ENCODE results near the gene OMD.

The OMD gene, protein sequence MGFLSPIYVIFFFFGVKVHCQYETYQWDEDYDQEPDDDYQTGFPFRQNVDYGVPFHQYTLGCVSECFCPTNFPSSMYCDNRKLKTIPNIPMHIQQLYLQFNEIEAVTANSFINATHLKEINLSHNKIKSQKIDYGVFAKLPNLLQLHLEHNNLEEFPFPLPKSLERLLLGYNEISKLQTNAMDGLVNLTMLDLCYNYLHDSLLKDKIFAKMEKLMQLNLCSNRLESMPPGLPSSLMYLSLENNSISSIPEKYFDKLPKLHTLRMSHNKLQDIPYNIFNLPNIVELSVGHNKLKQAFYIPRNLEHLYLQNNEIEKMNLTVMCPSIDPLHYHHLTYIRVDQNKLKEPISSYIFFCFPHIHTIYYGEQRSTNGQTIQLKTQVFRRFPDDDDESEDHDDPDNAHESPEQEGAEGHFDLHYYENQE

DNA sequence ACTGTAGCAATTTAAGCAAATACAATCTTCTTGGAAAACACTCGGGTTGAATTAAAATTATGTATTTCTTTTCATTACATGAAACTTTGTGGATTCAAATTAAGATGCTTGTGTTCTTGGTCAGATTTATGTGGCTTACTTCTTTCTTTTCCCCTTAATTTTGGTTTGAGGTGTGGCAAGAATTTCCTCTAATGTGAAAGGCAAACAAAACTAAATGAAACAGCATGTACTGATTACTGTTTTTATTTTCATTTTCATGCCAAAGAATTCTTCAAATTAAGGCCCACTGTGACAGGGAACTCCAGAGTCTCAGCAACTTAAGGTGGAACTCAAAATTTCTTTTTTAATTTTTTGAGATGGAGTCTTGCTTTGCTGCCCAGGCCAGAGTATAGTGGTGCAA is at the start of gene OMD:
OMD (minus strand) TSS at position 132 of the 400 bp plus-strand sequence. CDS start 6,913 bp downstream, outside the sequence.
- no peak for DNase-seq (ENCODE audit: low spot score)

- DNase-seq (ENCODE audit: low spot score) = peak; percentile 30
Measured at GRCh38 chr9:92468206-92468605, 43.9 kb upstream of the OMD start.

- DNase-seq (ENCODE audit: low spot score) = no peak
Measured at GRCh38 chr9:92467511-92467910, 43.2 kb upstream of the OMD start.

DNA sequence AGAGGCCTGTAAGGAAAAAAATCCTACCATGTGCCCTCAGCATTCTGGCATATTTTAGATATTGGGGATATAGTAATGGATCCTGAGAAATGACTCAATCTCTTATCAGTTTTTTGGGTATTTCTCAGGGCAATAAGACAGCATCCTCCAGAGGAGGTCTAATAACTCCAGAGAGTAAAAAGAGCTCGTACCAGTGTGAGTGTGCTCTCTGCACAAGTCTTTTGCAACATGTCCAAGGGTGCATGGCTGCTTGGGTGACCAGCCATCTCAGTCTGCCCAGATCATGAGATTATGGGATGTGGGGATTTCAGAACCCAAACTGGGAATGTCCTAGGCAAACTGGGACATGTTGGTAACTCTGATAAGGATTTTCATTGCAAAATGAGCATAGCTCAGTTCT is 42.8 kb upstream of the OMD start:
- DNase-seq (ENCODE audit: low spot score) = no peak

- DNase-seq (ENCODE audit: low spot score) = no peak
Measured at GRCh38 chr9:92463984-92464383, 39.7 kb upstream of the OMD start.

GRCh38 chr9:92463387-92463786 is 39.1 kb upstream of the OMD start:
- DNase-seq (ENCODE audit: low spot score) = no peak

DNA sequence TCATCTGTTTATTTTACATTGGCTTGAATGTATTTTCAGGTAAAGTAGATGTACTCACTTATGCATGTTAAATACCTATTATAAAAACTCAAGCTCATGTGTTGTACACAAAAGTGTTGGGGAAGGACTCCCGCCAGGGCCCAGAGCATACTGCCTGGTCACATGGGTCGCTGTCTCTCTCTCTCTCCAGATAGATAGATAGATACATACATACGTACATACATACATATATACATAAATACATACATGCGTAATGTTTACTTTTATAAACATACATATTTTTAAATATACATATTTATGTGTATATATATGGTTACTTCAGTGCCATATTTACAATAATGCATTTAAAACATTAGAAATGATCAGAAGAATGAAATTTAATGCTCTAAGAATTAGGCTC is 33.3 kb upstream of the OMD start:
- no peak for DNase-seq (ENCODE audit: low spot score)

DNA sequence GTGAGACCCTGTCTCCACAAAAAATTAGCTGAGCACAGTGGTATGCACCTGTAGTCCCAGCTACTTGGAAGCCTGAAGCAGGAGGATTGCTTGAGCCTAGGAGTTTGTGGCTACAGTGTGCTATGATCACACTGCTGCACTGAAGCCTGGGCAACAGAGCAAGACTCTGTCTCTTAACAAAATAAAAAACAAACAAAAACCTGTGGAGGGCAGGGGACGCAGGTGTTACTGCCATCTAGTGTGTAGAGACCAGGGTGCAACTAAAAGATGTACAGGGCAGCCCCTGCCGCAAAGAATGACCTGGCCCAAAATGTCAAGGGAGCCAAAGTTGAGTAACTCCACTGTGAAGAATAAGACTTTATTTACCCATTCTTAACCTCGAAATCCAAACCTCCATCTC is 30.9 kb upstream of the OMD start:
- DNase-seq (ENCODE audit: low spot score) = no peak

- no peak for DNase-seq (ENCODE audit: low spot score)
Measured at GRCh38 chr9:92446536-92446935, 22.3 kb upstream of the OMD start.

DNA sequence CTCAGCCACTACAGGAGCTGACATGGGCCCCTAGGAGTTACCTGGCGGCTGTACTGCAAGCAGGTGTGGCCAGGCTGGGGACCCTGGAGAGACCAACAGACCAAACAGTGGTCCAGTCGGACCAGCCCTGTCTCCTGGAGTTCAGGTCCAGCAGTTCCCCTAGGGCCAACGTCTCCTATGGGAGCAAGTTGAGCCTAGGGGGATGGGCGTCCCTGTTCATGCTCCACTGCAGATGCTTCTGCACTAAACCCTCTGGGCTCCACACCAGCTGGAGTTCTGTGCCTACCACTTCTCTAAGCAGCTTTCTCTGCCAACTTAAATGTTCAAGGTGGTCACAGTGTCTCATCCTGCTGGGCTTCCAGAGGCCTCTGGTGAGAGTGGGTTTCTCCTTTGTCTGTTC is 20.6 kb upstream of the OMD start:
- no peak for DNase-seq (ENCODE audit: low spot score)

DNA sequence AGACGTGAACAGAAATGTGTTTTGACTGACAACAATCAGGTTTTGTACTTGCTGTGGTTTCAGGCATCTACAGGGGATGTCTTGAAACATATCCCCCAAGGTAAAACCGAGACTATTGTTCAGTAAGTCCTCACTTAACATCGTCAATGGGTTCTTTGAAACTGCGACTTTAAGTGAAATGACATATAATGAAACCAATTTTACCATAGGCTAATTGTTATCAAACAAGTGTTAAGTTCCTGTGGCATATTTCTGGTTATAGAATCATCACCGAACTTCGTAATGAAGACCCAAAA is 16.4 kb upstream of the OMD start:
- DNase-seq (ENCODE audit: low spot score) = no peak

DNA sequence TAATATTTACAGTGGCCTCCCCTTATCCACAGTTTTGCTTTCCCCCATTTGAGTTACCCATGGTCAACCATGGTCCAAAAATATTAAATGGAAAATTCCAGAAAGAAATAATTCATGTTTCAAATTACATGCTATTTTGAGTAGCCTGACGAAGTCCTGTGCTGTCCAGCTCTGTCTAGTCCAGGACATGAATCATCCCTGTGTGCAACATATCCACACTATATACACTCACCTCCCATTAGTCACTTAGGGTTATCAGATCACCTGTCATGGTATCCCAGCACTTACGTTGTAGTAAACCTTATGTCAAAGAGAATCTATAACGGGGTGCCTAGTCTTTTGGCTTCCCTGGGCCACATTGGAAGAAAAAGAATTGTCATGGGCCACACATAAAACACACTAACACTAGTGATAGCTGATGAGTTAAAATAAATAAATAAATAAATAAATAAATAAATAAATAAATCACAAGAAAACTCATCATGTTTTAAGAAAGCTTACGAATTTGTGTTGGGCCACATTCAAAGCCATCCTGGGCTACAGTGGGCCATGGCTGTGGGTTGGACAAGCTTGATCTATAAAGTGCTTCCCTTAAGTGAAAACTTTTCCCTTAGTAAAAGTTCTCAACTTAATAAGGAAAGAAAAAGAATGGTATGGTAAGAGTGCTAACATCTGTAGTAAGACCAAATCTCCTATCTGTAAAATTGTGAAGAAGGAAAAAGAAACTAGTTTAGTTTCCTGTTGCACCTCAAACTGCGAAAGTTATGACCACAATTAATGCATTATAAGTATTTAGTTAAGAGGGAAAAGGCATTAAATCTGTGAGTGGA is 15.9 kb upstream of the OMD start:
- DNase-seq (ENCODE audit: low spot score) = no peak

DNA sequence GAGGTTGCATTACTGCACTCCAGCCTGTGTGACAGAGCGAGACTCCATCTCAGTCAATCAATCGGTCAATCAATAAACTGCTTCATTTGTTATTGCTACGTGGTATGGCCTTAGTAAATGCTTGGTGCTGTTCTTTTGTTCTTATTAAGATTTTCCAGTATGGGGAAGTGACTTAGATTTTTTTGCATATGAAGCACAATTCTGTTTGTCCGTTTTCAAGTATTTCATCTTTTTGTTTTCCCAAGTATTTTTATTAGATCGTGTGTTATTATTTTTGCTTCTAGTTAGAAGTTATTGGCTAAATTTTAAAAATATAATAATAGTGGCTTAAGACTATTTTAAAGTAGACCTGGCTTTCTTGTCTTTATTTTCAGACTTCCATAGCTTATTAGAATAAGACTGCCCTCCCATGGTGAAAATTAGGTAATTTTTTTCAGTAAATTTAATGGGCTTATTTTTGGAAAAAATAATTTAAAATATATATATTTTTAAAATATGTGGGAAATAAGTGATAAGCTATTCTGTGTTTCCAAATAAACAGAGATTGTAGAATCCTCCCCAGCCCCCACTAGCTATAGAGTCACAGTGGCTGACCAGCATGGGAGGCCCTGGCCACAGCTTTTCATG is 14.7 kb upstream of the OMD start:
- no peak for DNase-seq (ENCODE audit: low spot score)

DNA sequence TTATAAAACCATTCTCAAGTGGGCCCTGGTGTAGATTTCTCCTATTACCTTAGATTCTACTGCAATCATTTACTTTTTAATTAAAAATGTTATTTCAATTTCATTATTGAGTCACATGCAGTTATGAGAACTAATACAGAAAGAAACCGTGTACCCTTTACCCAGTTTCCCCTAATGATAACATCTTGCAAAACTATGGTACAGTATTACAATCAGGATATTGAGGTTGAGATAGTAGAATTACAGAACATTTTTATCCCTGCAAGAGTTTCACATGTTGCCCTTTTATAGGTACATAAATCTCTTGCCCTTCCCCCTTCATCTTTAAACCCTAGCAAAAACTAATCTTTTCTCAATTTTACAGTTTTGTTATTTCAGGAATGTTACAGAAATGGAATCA is 11.0 kb upstream of the OMD start:
- no peak for DNase-seq (ENCODE audit: low spot score)

- no peak for DNase-seq (ENCODE audit: low spot score)
Measured at GRCh38 chr9:92432972-92433548, 8.8 kb upstream of the OMD start.

GRCh38 chr9:92432350-92432749 is 8.1 kb upstream of the OMD start:
- peak; percentile 28 for DNase-seq (ENCODE audit: low spot score)

GRCh38 chr9:92429836-92430235 is 5.6 kb upstream of the OMD start:
- no peak for DNase-seq (ENCODE audit: low spot score)

GRCh38 chr9:92426501-92427145 is 2.4 kb upstream of the OMD start:
- DNase-seq (ENCODE audit: low spot score) = no peak

DNA sequence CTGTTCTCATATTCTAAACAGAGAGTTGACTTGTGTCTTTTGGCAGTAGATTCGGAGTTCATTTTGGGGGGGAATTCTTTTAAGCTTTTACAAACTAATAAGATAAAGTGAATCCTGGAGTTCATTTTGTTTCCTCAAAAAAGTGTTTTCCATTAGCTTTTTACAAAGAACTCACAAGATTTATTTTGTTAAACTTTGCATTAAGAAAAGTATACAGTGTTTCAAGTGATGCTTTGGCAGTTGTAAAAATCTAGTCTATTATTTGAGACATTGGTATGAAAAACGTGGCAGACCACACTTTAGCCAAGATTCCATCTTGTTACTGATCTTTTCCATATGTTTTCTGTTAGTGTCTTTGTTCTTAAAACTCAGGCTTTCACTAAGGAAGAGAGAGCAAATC is 1.2 kb upstream of the OMD start:
- no peak for DNase-seq (ENCODE audit: low spot score)

DNA sequence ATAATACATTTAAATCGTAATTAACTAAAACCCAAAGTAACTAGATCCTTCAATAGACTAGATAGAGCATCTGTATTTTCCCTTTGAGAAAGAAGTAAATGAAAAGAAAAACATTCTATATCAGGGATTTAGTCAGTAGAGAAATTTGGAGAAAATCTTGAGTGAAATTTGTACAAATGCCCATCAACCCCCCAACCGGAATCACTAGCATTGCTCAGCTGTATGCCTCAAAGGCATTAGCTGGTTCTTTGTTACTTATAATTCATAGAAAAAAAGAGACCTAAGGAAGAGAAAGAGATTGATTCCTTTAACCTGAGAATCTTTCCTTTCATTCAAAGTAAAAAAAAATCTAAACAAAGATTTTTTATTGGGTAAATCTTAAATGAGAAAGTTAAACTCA is 659 bp downstream of the OMD start:
- DNase-seq (ENCODE audit: low spot score) = no peak

- no peak for DNase-seq (ENCODE audit: low spot score)
Measured at GRCh38 chr9:92422611-92423338, 1.5 kb downstream of the OMD start.

DNA sequence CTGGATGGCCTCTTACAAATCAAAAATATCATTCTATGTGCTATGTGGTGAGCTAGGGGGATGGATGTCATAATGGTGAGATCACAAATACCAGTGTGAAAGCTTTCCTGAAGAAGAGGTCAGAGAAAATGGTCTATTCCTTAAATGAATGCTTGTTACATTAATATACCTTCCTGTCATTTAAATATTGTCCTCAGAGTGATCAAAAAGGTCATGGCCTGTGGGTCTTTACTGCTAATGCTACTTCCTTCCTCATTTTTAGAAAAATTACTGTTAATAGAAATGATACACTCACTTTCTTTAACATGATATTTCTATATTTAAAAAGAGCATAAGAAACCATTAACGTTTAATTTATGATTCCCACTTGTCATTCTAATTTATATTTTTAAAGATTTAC is 9.7 kb downstream of the OMD start:
- no peak for DNase-seq (ENCODE audit: low spot score)

Measured in putamen (tissue), 1 donor.